Mesenchymal stem cell (in vitro differentiated cells and primary cell): Measurements from ENCODE around the gene NTRK3.

Experiments
- DNase-seq: peaks from one replicate; pipeline ENCODE4 v3.0.0-alpha.2; 2013
- H2AFZ ChIP-seq: one replicate; pipeline ENCODE4 v1.6.1; 2013; ENCODE audit warnings: low read depth, mild to moderate bottlenecking, control low read depth, inconsistent platforms, low read length, moderate library complexity
- H2AK5ac ChIP-seq: 2 replicates; pipeline ENCODE4 v1.6.1; 2013; ENCODE audit warnings: low read length, moderate library complexity, mild to moderate bottlenecking, inconsistent platforms; ENCODE audit not compliant: severe bottlenecking
- H2BK120ac ChIP-seq: one replicate; pipeline ENCODE4 v1.6.1; 2013; ENCODE audit warnings: low read depth, mild to moderate bottlenecking, inconsistent platforms, low read length, moderate library complexity
- H2BK12ac ChIP-seq, 2 experiments: one replicate each; pipeline ENCODE4 v1.6.1; 2013; ENCODE audit warnings: inconsistent platforms in 2 of 2, low read length in 2 of 2, mild to moderate bottlenecking in 2 of 2, moderate library complexity in 2 of 2, control low read depth in 1 of 2
- H2BK15ac ChIP-seq: one replicate; pipeline ENCODE4 v1.6.1; 2013; ENCODE audit warnings: mild to moderate bottlenecking, low read depth, inconsistent platforms; ENCODE audit not compliant: poor library complexity, severe bottlenecking
- H2BK5ac ChIP-seq: 2 replicates; pipeline ENCODE4 v1.6.1; 2013; ENCODE audit warnings: low read depth, mild to moderate bottlenecking, low read length, control low read depth, inconsistent platforms; ENCODE audit not compliant: poor library complexity, severe bottlenecking
- H3K14ac ChIP-seq, 2 experiments: one replicate each; pipeline ENCODE4 v1.6.1; 2013; ENCODE audit warnings: inconsistent platforms in 2 of 2, low read length in 2 of 2, control low read depth in 1 of 2, mild to moderate bottlenecking in 1 of 2, moderate library complexity in 1 of 2
- H3K18ac ChIP-seq, 2 experiments: one replicate each; pipeline ENCODE4 v1.6.1; 2013; ENCODE audit warnings: inconsistent platforms in 2 of 2, low read length in 2 of 2, control low read depth in 1 of 2, low read depth in 1 of 2, mild to moderate bottlenecking in 1 of 2
- H3K23ac ChIP-seq, 2 experiments: one replicate each; pipeline ENCODE4 v1.6.1; 2013; ENCODE audit warnings: inconsistent platforms in 2 of 2, low read length in 2 of 2, mild to moderate bottlenecking in 2 of 2, moderate library complexity in 2 of 2, control low read depth in 1 of 2
- H3K27ac ChIP-seq: 2 replicates; pipeline ENCODE4 v1.5.1; 2013; ENCODE audit warnings: mild to moderate bottlenecking, moderate library complexity, low read length, control low read depth, inconsistent platforms; ENCODE audit not compliant: poor library complexity, severe bottlenecking
- H3K27me3 ChIP-seq, 2 experiments: 2 replicates each; pipeline versions ENCODE4 v1.6.1 to v1.7.0; 2013; ENCODE audit warnings: low read length in 2 of 2, mild to moderate bottlenecking in 2 of 2, moderate library complexity in 2 of 2, control low read depth in 1 of 2, inconsistent platforms in 1 of 2; ENCODE audit not compliant: control insufficient read depth in 1 of 2, insufficient read depth in 1 of 2
- H3K36me3 ChIP-seq, 2 experiments: 2 replicates each; pipeline versions ENCODE4 v1.6.1 to v1.7.0; 2013; ENCODE audit warnings: low read length in 2 of 2, control low read depth in 1 of 2, inconsistent platforms in 1 of 2, low read depth in 1 of 2, mild to moderate bottlenecking in 1 of 2; ENCODE audit not compliant: insufficient read depth in 2 of 2, control insufficient read depth in 1 of 2
- H3K4ac ChIP-seq, 2 experiments: one replicate each; pipeline ENCODE4 v1.6.1; 2013; ENCODE audit warnings: inconsistent platforms in 2 of 2, low read length in 2 of 2, mild to moderate bottlenecking in 2 of 2, moderate library complexity in 2 of 2, control low read depth in 1 of 2, low read depth in 1 of 2
- H3K4me1 ChIP-seq: 2 replicates; pipeline ENCODE4 v1.6.1; 2013; ENCODE audit warnings: low read depth, low read length, control low read depth; ENCODE audit not compliant: control insufficient read depth, insufficient read depth
- H3K4me2 ChIP-seq: 2 replicates; pipeline ENCODE4 v1.6.1; 2013; ENCODE audit warnings: low read length, mild to moderate bottlenecking, inconsistent platforms; ENCODE audit not compliant: poor library complexity, severe bottlenecking
- H3K4me3 ChIP-seq, 2 experiments: 2 replicates each; pipeline versions ENCODE4 v1.5.1 to v1.7.0; 2013; ENCODE audit warnings: low read length in 2 of 2, mild to moderate bottlenecking in 2 of 2, control low read depth in 1 of 2, low read depth in 1 of 2; ENCODE audit not compliant: insufficient read depth in 1 of 2
- H3K79me1 ChIP-seq: replicated peaks from 2 replicates; pipeline ENCODE4 v1.6.1; 2013; ENCODE audit warnings: mild to moderate bottlenecking, control low read depth, low read length, inconsistent platforms; ENCODE audit not compliant: poor library complexity, severe bottlenecking
- H3K9ac ChIP-seq: 2 replicates; pipeline ENCODE4 v1.7.0; 2013; ENCODE audit warnings: mild to moderate bottlenecking, low read length, moderate library complexity
- H3K9me3 ChIP-seq: 2 replicates; pipeline ENCODE4 v1.7.0; 2013; ENCODE audit warnings: mild to moderate bottlenecking, low read length; ENCODE audit not compliant: control insufficient read depth
- H4K8ac ChIP-seq: one replicate; pipeline ENCODE4 v1.6.1; 2013; ENCODE audit warnings: inconsistent platforms, mild to moderate bottlenecking, low read length, moderate library complexity
- H4K91ac ChIP-seq: one replicate; pipeline ENCODE4 v1.6.1; 2013; ENCODE audit warnings: mild to moderate bottlenecking, low read length, inconsistent platforms
- WGBS: methylation state at CpG from one replicate; pipeline ENCODE4 v1.1.7; 2013; ENCODE audit warnings: mixed read lengths; 5-methylcytosine and 5-hydroxymethylcytosine counted together

Gene NTRK3

GRCh38 chr15:88215066-88215648, 41.4 kb downstream of the NTRK3 start:
- Histone ChIP-seq H2BK120ac (no peak overlapping the region), H3K27me3 (peaks cover 0 to 4% of the 10 kb centered on the region in 2 experiments), H3K79me1 (no peaks in the 10 kb centered on the region), H3K4me1 (no peaks in the 10 kb centered on the region), H2AK5ac (no peak overlapping the region), H4K8ac (no peak overlapping the region), H2BK5ac (no peak overlapping the region), H3K23ac (no peak overlapping the region), H3K4me3 (no peak overlapping the region), H4K91ac (peak overlapping the region; percentile 9), H2AFZ (no peak overlapping the region), H3K9ac (no peak overlapping the region), H3K4me2 (no peak overlapping the region), H2BK12ac (no peak overlapping the region), H3K9me3 (peaks cover 9% of the 10 kb centered on the region), H3K14ac (no peak overlapping the region), H3K18ac (no peak overlapping the region), H3K4ac (no peak overlapping the region), H2BK15ac (no peak overlapping the region), H3K36me3 (no peaks in the 10 kb centered on the region), H3K27ac (no peak overlapping the region)
- DNase-seq, result no peak
- 78% methylated on average over 16 of the region's 16 CpGs for WGBS

- H3K36me3 ChIP-seq, result no peaks in the 10 kb centered on the region
- H3K79me1 ChIP-seq, result no peaks in the 10 kb centered on the region
- H4K91ac ChIP-seq, result no peak overlapping the region
- no peak overlapping the region for H3K4me3 ChIP-seq
- no peak overlapping the region for H2BK12ac ChIP-seq
- no peak overlapping the region for H3K4ac ChIP-seq
- H3K18ac ChIP-seq, result no peak overlapping the region
- no peak overlapping the region for H2BK5ac ChIP-seq
- no peak overlapping the region for H2BK120ac ChIP-seq
- no peak overlapping the region for H3K9ac ChIP-seq
- H3K27ac ChIP-seq, result no peak overlapping the region
- no peak overlapping the region for H3K23ac ChIP-seq
- DNase-seq, result no peak
- no peak overlapping the region for H3K4me2 ChIP-seq
- no peak overlapping the region for H2BK15ac ChIP-seq
- H2AFZ ChIP-seq, result no peak overlapping the region
- WGBS, result 66% methylated on average over 5 of the region's 5 CpGs
- no peaks in the 10 kb centered on the region for H3K9me3 ChIP-seq
- H4K8ac ChIP-seq, result no peak overlapping the region
- no peak overlapping the region for H3K14ac ChIP-seq
- H2AK5ac ChIP-seq, result no peak overlapping the region
- H3K4me1 ChIP-seq, result no peaks in the 10 kb centered on the region
- peaks cover 0 to 4% of the 10 kb centered on the region in 2 experiments for H3K27me3 ChIP-seq
Observed at GRCh38 chr15:88209111-88209510, 47.4 kb downstream of the NTRK3 start.

GRCh38 chr15:88208396-88208795, 48.1 kb downstream of the NTRK3 start:
- no peak for DNase-seq
- H3K9ac ChIP-seq, result no peak overlapping the region

GRCh38 chr15:88207565-88207964, 49.0 kb downstream of the NTRK3 start:
- Histone ChIP-seq H3K4ac (no peak overlapping the region), H2BK5ac (no peak overlapping the region), H3K9ac (no peak overlapping the region), H2BK15ac (no peak overlapping the region), H2BK12ac (no peak overlapping the region), H3K23ac (no peak overlapping the region), H4K91ac (no peak overlapping the region), H3K4me1 (no peaks in the 10 kb centered on the region), H3K79me1 (no peaks in the 10 kb centered on the region), H3K27ac (no peak overlapping the region), H3K18ac (no peak overlapping the region), H3K14ac (no peak overlapping the region), H2AK5ac (no peak overlapping the region), H2BK120ac (no peak overlapping the region), H3K9me3 (no peaks in the 10 kb centered on the region), H2AFZ (no peak overlapping the region), H3K36me3 (no peaks in the 10 kb centered on the region), H3K27me3 (peaks cover 0 to 10% of the 10 kb centered on the region in 2 experiments), H3K4me3 (no peak overlapping the region), H4K8ac (no peak overlapping the region), H3K4me2 (no peak overlapping the region)
- WGBS, result 85% methylated on average over 2 of the region's 2 CpGs
- no peak for DNase-seq

More at GRCh38 chr15:88208396-88208795, 48.1 kb downstream of the NTRK3 start:
- Histone ChIP-seq H3K14ac (no peak overlapping the region), H2AK5ac (no peak overlapping the region), H4K91ac (no peak overlapping the region), H3K36me3 (no peaks in the 10 kb centered on the region), H2BK15ac (no peak overlapping the region), H3K79me1 (no peaks in the 10 kb centered on the region), H2BK12ac (no peak overlapping the region), H4K8ac (no peak overlapping the region), H3K9me3 (no peaks in the 10 kb centered on the region), H3K4me2 (no peak overlapping the region), H2BK120ac (no peak overlapping the region), H3K4me1 (no peaks in the 10 kb centered on the region), H3K18ac (no peak overlapping the region), H3K4ac (no peak overlapping the region), H3K23ac (no peak overlapping the region), H3K27ac (no peak overlapping the region), H3K27me3 (peaks cover 0 to 4% of the 10 kb centered on the region in 2 experiments), H2AFZ (no peak overlapping the region), H2BK5ac (no peak overlapping the region), H3K4me3 (no peak overlapping the region)
- 31% methylated on average over 2 of the region's 2 CpGs for WGBS
